ENCODE results near the gene SHB.

The SHB gene

GRCh38 chr9:38082446-38083287, 13.6 kb upstream of the SHB start:
- TF ChIP-seq, protein P1, sequence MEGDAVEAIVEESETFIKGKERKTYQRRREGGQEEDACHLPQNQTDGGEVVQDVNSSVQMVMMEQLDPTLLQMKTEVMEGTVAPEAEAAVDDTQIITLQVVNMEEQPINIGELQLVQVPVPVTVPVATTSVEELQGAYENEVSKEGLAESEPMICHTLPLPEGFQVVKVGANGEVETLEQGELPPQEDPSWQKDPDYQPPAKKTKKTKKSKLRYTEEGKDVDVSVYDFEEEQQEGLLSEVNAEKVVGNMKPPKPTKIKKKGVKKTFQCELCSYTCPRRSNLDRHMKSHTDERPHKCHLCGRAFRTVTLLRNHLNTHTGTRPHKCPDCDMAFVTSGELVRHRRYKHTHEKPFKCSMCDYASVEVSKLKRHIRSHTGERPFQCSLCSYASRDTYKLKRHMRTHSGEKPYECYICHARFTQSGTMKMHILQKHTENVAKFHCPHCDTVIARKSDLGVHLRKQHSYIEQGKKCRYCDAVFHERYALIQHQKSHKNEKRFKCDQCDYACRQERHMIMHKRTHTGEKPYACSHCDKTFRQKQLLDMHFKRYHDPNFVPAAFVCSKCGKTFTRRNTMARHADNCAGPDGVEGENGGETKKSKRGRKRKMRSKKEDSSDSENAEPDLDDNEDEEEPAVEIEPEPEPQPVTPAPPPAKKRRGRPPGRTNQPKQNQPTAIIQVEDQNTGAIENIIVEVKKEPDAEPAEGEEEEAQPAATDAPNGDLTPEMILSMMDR (IDR thresholded peaks at IDR 0.05; ENCODE audit: insufficient read depth, low read depth, low read length, missing control alignments), result no peak
- DNase-seq (ENCODE audit: low read depth), result no peak
- H3K4me3 ChIP-seq (ENCODE audit: low read depth, low read length), result no peak overlapping the region

- TF ChIP-seq, protein P1 (IDR thresholded peaks at IDR 0.05; ENCODE audit: insufficient read depth, low read depth, low read length, missing control alignments), result no peak
- H3K4me3 ChIP-seq (ENCODE audit: low read depth, low read length), result no peak overlapping the region
- no peak for DNase-seq (ENCODE audit: low read depth)
Measured at GRCh38 chr9:38081356-38082108, 12.5 kb upstream of the SHB start.

DNA sequence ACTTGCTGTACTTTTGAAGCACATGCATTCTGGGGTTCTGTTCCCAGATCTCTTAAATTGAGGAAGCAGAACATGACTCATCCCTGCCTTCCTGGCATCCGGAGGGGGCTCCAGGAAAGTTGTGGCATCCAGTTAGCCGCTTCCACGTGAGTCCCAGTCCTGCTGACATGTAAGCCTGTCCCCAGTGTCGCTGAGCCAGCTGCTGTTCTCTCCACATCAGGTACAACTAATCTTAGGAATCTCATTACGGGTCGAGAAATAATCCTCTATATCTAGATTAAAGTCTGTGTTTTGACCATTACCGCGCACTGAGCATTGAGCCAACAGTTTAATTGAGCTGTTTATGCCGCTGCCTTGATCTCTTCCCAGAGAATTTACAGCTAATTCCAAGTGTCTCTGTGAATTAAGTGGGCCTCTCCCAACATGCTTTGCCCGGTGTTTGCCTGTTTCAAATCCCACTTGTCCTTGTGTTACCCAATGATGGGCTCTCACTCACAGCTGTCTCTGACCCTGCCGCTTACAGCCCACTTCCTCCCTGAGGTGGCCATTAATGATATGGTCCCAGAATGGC, 10.5 kb upstream of the SHB start:
- no peak overlapping the region for H3K4me3 ChIP-seq (ENCODE audit: low read depth, low read length)
- TF ChIP-seq, protein P1 (IDR thresholded peaks at IDR 0.05; ENCODE audit: insufficient read depth, low read depth, low read length, missing control alignments), result no peak

GRCh38 chr9:38075272-38075671, 6.2 kb upstream of the SHB start:
- no peak overlapping the region for H3K4me3 ChIP-seq (ENCODE audit: low read depth, low read length)
- no peak for DNase-seq (ENCODE audit: low read depth)
- TF ChIP-seq, protein P1 (IDR thresholded peaks at IDR 0.05; ENCODE audit: insufficient read depth, low read depth, low read length, missing control alignments), result no peak

More for the DNA sequence above, 10.5 kb upstream of the SHB start:
- DNase-seq (ENCODE audit: low read depth), result no peak

- TF ChIP-seq, protein P1 (IDR thresholded peaks at IDR 0.05; ENCODE audit: insufficient read depth, low read depth, low read length, missing control alignments), result no peak
- DNase-seq (ENCODE audit: low read depth), result no peak
- H3K4me3 ChIP-seq (ENCODE audit: low read depth, low read length), result no peak overlapping the region
Measured at GRCh38 chr9:38074441-38074961, 5.5 kb upstream of the SHB start.

DNA sequence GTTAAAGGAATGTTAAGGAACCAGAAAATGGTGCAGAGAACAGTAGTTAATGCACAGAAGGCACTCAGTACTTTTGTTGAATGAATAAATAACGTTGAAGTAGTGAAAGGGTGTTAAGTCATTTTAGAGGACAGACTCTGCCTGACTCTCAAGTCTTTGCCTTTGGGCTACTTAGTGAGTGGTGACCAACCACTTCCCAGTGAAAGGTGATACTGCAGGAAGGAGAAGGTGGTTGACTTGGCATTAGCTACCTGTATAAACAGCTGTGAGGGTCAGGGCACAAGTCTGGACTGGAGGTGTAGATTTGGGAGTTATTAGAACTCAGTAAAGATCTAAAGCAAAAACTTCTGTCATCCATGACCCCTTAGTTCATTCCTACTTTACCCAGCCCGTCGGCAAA, 4.9 kb upstream of the SHB start:
- DNase-seq (ENCODE audit: low read depth), result no peak
- TF ChIP-seq, protein P1 (IDR thresholded peaks at IDR 0.05; ENCODE audit: insufficient read depth, low read depth, low read length, missing control alignments), result no peak
- H3K4me3 ChIP-seq (ENCODE audit: low read depth, low read length), result no peak overlapping the region
